T-cell (primary cell): ENCODE results near the gene SVEP1. TPM values are rescaled to one million over a fixed set of nuclear protein-coding genes. Genes with fewer than 3 reads are reported as not detected.
"Not testable (repeated sequence)": the region's sequence is repeated elsewhere in the genome, so short reads cannot be mapped to it uniquely, and the experiment has no call there.

Source experiments
- ATAC-seq, 4 experiments: fragments of 200-7000 bp in 3 of 4; fragments of 150-1000 bp in 1 of 4; cut with Tn5 transposase; replicated peaks in 1 of 4; 1 replicate in 3 of 4; 2 replicates in 1 of 4; pipeline ENCODE4 v1.10.0; 2021; ENCODE audit warnings: moderate library complexity in 3 of 4, mild to moderate bottlenecking in 2 of 4, moderate number of reproducible peaks in 1 of 4
- CTCF ChIA-PET, 2 donors: fragments of 300-600 bp; sonication (Branson Sonifier 250); formaldehyde crosslinking; loops; one replicate each; lab custom pipeline; 2022; ENCODE audit warnings: antibody characterized with exemption in 2 of 2; lab: Charles Lee
- POLR2A ChIA-PET, 2 donors: fragments of 300-600 bp; sonication (Branson Sonifier 250); formaldehyde crosslinking; loops; one replicate each; lab custom pipeline; 2022; ENCODE audit warnings: antibody characterized with exemption in 2 of 2; lab: Charles Lee
- DNase-seq, 35 experiments: peaks; one replicate each; pipeline versions ENCODE4 v3.0.0 to v3.0.0-alpha.2; 2013 to 2023
- H3K27ac ChIP-seq: one replicate; pipeline ENCODE4 v1.5.1; 2013; ENCODE audit warnings: low read length
- H3K27me3 ChIP-seq, 2 experiments: replicated peaks in 1 of 2; 1 replicate in 1 of 2; 2 replicates in 1 of 2; pipeline versions ENCODE4 v1.6.1 to v1.7.0; 2013; ENCODE audit warnings: low read length in 1 of 2, mixed read lengths in 1 of 2; ENCODE audit not compliant: control insufficient read depth in 2 of 2, insufficient read depth in 2 of 2; ENCODE audit errors: extremely low read depth in 1 of 2
- H3K36me3 ChIP-seq, 2 donors: 1 replicate in 1 of 2; 2 replicates in 1 of 2; pipeline versions ENCODE4 v1.6.1 to v1.7.0; 2013; ENCODE audit warnings: low read length in 1 of 2; ENCODE audit not compliant: control insufficient read depth in 2 of 2, insufficient read depth in 1 of 2; ENCODE audit errors: extremely low read depth in 1 of 2
- H3K4me1 ChIP-seq, 2 experiments: 1 replicate in 1 of 2; 2 replicates in 1 of 2; pipeline versions ENCODE4 v1.6.1 to v1.7.0; 2013; ENCODE audit warnings: low read length in 2 of 2, mixed read lengths in 1 of 2; ENCODE audit not compliant: insufficient read depth in 2 of 2, control insufficient read depth in 1 of 2; ENCODE audit errors: extremely low read depth in 1 of 2
- H3K4me3 ChIP-seq, 2 donors: 1 replicate in 1 of 2; 2 replicates in 1 of 2; pipeline versions ENCODE4 v1.5.1 to v1.7.0; 2013; ENCODE audit warnings: mild to moderate bottlenecking in 2 of 2, low read length in 1 of 2, moderate library complexity in 1 of 2; ENCODE audit not compliant: control insufficient read depth in 1 of 2; ENCODE audit errors: extremely low read depth in 1 of 2
- H3K9me3 ChIP-seq: 2 replicates; pipeline ENCODE4 v1.7.0; 2013
- H3K27ac Mint-ChIP-seq, 2 donors: one replicate each; pipeline ENCODE4 v1.8.0; 2020 to 2021; ENCODE audit warnings: mild to moderate bottlenecking in 2 of 2, mixed read lengths in 2 of 2
- H3K27me3 Mint-ChIP-seq, 2 donors: one replicate each; pipeline ENCODE4 v1.8.0; 2021 to 2022; ENCODE audit warnings: mixed read lengths in 2 of 2
- H3K36me3 Mint-ChIP-seq: one replicate; pipeline ENCODE4 v1.8.0; 2021; ENCODE audit warnings: mixed read lengths
- H3K4me1 Mint-ChIP-seq, 3 donors: one replicate each; pipeline ENCODE4 v1.8.0; 2020 to 2022; ENCODE audit warnings: mixed read lengths in 3 of 3, mild to moderate bottlenecking in 1 of 3
- H3K4me3 Mint-ChIP-seq, 3 donors: one replicate each; pipeline ENCODE4 v1.8.0; 2020 to 2022; ENCODE audit warnings: mild to moderate bottlenecking in 3 of 3, mixed read lengths in 3 of 3, moderate library complexity in 3 of 3
- H3K9me3 Mint-ChIP-seq, 3 donors: one replicate each; pipeline ENCODE4 v1.8.0; 2020 to 2022; ENCODE audit warnings: mixed read lengths in 3 of 3
- WGBS: methylation state at CpG from one replicate; pipeline ENCODE4 v1.1.5; 2013; ENCODE audit warnings: missing lambda C conversion rate; ENCODE audit not compliant: insufficient coverage; 5-methylcytosine and 5-hydroxymethylcytosine counted together
- total RNA-seq, 35 experiments: library from RNA in 6 of 35; stranded (reverse) in 6 of 35; fragments of 120-200 nt in 1 of 35; gene quantifications; one replicate each; pipeline versions ENCODE4 v1.2.1 to v1.2.4 and lab custom pipeline; 2013 to 2026

Gene SVEP1
- total RNA-seq, 5 donors from 2014 or later (not counting 1 experiment from before 2014, with no cell fraction given) = 0.03 to 0.12 (median 0.10) TPM; not detected in 2

- H3K27ac Mint-ChIP-seq = no peak overlapping the region
- no peaks in the 10 kb centered on the region for H3K4me1 Mint-ChIP-seq
- H3K4me3 ChIP-seq = no peak overlapping the region
- no peaks in the 10 kb centered on the region for H3K36me3 Mint-ChIP-seq
- CTCF ChIA-PET = no interaction called here
- no peak overlapping the region for H3K4me3 Mint-ChIP-seq
- no peaks in the 10 kb centered on the region for H3K9me3 Mint-ChIP-seq
- H3K9me3 ChIP-seq = no peaks in the 10 kb centered on the region
- H3K4me1 ChIP-seq = no peaks in the 10 kb centered on the region
- POLR2A ChIA-PET = no interaction called here
- no peak overlapping the region for H3K27ac ChIP-seq
- H3K27me3 ChIP-seq = no peaks in the 10 kb centered on the region
- no peaks in the 10 kb centered on the region for H3K36me3 ChIP-seq
- ATAC-seq (no peak), DNase-seq (no peak)
- 82% methylated on average over 5 of the region's 6 CpGs for WGBS
- no peaks in the 10 kb centered on the region for H3K27me3 Mint-ChIP-seq
These were observed 208.0 kb downstream of the SVEP1 start for GRCh38 chr9:110371411-110372007.

DNA sequence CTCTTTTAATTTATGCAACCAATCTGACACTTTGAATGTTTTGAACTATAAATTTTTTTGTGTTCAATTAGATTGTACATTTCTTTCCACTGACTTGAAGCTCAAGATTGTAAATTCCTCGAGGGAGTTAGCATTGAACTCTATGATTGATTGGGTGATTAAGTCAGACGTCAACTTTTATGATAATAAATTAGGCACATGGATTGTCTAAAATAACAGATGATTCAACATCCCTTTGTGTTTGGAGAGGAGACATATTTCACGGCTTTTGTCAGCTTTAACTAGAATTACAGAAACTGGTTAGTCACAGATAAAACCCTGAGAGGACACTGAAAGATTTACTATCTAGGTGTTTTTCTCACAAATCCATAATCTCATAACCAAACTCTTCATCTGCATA is 209.2 kb downstream of the SVEP1 start:
- Histone ChIP-seq H3K4me1 (no peaks in the 10 kb centered on the region), H3K4me3 (no peak overlapping the region), H3K27ac (no peak overlapping the region), H3K27me3 (no peaks in the 10 kb centered on the region), H3K9me3 (no peaks in the 10 kb centered on the region), H3K36me3 (no peaks in the 10 kb centered on the region)
- H3K27ac Mint-ChIP-seq = no peak overlapping the region
- DNase-seq = no peak
- ChIA-PET CTCF (no interaction called here), POLR2A (no interaction called here)
- no CpG with 5 or more reads among the region's 3 CpGs for WGBS
- H3K36me3 Mint-ChIP-seq = no peaks in the 10 kb centered on the region
- H3K9me3 Mint-ChIP-seq = no peaks in the 10 kb centered on the region
- H3K27me3 Mint-ChIP-seq = no peaks in the 10 kb centered on the region
- no peaks in the 10 kb centered on the region for H3K4me1 Mint-ChIP-seq
- H3K4me3 Mint-ChIP-seq = no peak overlapping the region
- no peak for ATAC-seq

DNA sequence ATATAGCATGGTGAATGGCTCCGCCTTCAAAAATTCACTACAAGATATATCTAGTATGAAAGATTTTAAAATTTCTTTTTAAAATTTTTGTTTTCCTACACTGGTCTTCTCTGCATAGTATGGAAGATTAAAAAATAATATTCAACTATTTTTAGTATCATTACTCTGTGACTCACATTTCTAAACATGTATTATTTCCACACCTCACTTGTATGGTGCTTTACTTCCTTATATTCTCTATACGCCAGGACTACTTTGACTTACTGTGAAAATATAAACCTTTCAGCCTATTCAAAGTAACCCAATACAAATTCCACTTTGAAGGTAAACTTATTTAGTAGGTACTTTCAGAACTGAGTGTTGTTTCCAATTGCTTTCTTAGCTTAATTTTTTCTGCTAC is 215.1 kb downstream of the SVEP1 start:
- H3K27me3 ChIP-seq = no peaks in the 10 kb centered on the region
- CTCF ChIA-PET = no interaction called here
- Mint-ChIP-seq H3K27me3 (peaks cover 0 to 2% of the 10 kb centered on the region in 2 donors), H3K9me3 (no peaks in the 10 kb centered on the region), H3K4me3 (no peak overlapping the region), H3K4me1 (no peaks in the 10 kb centered on the region), H3K27ac (no peak overlapping the region), H3K36me3 (no peaks in the 10 kb centered on the region)
- no peak for DNase-seq
- no peaks in the 10 kb centered on the region for H3K36me3 ChIP-seq
- H3K9me3 ChIP-seq = no peaks in the 10 kb centered on the region
- H3K4me3 ChIP-seq = no peak overlapping the region
- no peaks in the 10 kb centered on the region for H3K4me1 ChIP-seq
- ATAC-seq = no peak
- WGBS = no CpG with 5 or more reads among the region's 2 CpGs
- POLR2A ChIA-PET = no interaction called here
- H3K27ac ChIP-seq = no peak overlapping the region

DNA sequence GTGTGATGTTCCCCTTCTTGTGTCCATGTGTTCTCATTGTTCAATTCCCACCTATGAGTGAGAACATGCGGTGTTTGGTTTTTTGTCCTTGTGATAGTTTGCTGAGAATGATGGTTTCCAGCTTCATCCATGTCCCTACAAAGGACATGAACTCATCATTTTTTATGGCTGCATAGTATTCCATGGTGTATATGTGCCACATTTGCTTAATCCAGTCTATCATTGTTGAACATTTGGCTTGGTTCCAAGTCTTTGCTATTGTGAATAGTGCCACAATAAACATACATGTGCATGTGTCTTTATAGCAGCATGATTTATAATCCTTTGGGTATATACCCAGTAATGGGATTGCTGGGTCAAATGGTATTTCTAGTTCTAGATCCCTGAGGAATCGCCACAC is 220.5 kb downstream of the SVEP1 start:
- H3K27me3 ChIP-seq, H3K27ac Mint-ChIP-seq, H3K9me3 Mint-ChIP-seq, H3K27me3 Mint-ChIP-seq, H3K36me3 ChIP-seq, H3K36me3 Mint-ChIP-seq, ATAC-seq, H3K4me1 Mint-ChIP-seq, CTCF ChIA-PET, POLR2A ChIA-PET, DNase-seq, H3K4me3 Mint-ChIP-seq, H3K4me1 ChIP-seq, H3K9me3 ChIP-seq, H3K27ac ChIP-seq, H3K4me3 ChIP-seq: not testable (repeated sequence)
- no CpG with 5 or more reads among the region's 2 CpGs for WGBS

- DNase-seq (no peak), ATAC-seq (no peak)
- Histone ChIP-seq H3K27me3 (no peaks in the 10 kb centered on the region), H3K4me3 (no peak overlapping the region), H3K36me3 (no peaks in the 10 kb centered on the region), H3K9me3 (no peaks in the 10 kb centered on the region), H3K4me1 (no peaks in the 10 kb centered on the region), H3K27ac (no peak overlapping the region)
- Mint-ChIP-seq H3K4me3 (no peak overlapping the region), H3K36me3 (no peaks in the 10 kb centered on the region), H3K4me1 (no peaks in the 10 kb centered on the region), H3K9me3 (peaks cover 0 to 2% (median 0%) of the 10 kb centered on the region in 3 donors), H3K27me3 (no peaks in the 10 kb centered on the region), H3K27ac (no peak overlapping the region)
- POLR2A ChIA-PET = no interaction called here
- 86% methylated on average over 1 of the region's 2 CpGs for WGBS
- CTCF ChIA-PET = no interaction called here
These were observed 222.0 kb downstream of the SVEP1 start for GRCh38 chr9:110357505-110357904.

- H3K36me3 ChIP-seq = no peaks in the 10 kb centered on the region
- 83% methylated on average over 1 of the region's 4 CpGs for WGBS
- ATAC-seq (no peak), DNase-seq (no peak)
- no peak overlapping the region for H3K27ac Mint-ChIP-seq
- H3K27me3 Mint-ChIP-seq = no peaks in the 10 kb centered on the region
- no peak overlapping the region for H3K4me3 Mint-ChIP-seq
- no peaks in the 10 kb centered on the region for H3K9me3 ChIP-seq
- no peaks in the 10 kb centered on the region for H3K4me1 Mint-ChIP-seq
- no peaks in the 10 kb centered on the region for H3K27me3 ChIP-seq
- no peak overlapping the region for H3K4me3 ChIP-seq
- peaks cover 0 to 2% (median 0%) of the 10 kb centered on the region in 3 donors for H3K9me3 Mint-ChIP-seq
- CTCF ChIA-PET = no interaction called here
- POLR2A ChIA-PET = no interaction called here
- no peaks in the 10 kb centered on the region for H3K4me1 ChIP-seq
- H3K27ac ChIP-seq = no peak overlapping the region
- H3K36me3 Mint-ChIP-seq = no peaks in the 10 kb centered on the region
These were observed 222.7 kb downstream of the SVEP1 start for GRCh38 chr9:110356639-110357395.
